GDM1 (cell line): ENCODE data around the gene TUT7.

Experiments
- DNase-seq: peaks from one replicate; lab custom pipeline; 2025; lab: John Stamatoyannopoulos, UW

The TUT7 gene

GRCh38 chr9:86252870-86253269 lies 101.3 kb downstream of the TUT7 start:
- DNase-seq, result no peak

DNA sequence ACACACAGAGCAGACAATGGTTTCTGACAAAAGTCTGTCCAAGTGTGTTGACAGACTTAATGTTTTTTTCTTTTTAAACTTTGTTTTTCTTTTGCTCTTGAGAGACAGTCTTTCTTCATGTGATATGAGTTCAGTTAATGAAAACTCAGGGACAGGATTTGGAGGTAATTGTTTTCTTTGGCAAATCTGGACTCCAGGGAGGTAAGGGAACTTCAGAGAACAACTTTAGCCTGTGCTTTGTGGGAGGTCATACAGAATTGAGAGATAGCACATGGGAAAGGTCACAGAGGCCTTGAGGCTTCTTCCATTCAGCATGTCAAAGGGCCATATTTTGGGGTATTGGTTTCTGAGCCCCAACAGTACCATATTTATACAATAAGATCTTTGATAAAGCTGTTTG lies 104.1 kb downstream of the TUT7 start:
- DNase-seq, result no peak

GRCh38 chr9:86248746-86249145 lies 105.5 kb downstream of the TUT7 start:
- DNase-seq, result no peak

DNA sequence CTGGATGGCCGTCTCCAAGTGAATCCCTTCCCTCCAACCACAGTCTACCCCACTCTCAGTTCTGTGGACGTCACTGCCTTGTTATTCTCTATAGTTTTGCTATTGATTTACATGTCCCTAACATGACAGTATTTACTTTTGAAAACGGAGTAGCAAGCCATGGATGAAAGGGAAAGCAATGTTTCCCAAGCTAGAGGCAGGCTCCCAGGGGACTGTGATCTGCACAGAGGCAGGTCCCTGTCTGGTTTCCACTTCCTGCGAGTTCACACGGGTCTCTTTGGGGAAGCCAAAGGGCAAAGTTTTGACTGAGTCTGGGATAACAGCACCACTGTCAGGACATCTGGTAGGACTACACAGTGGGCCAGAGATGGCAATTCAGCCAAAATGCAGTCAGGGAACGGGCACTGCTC lies 107.5 kb downstream of the TUT7 start:
- DNase-seq, result no peak

- no peak for DNase-seq
These were observed 112.1 kb downstream of the TUT7 start for GRCh38 chr9:86242071-86242470.

DNA sequence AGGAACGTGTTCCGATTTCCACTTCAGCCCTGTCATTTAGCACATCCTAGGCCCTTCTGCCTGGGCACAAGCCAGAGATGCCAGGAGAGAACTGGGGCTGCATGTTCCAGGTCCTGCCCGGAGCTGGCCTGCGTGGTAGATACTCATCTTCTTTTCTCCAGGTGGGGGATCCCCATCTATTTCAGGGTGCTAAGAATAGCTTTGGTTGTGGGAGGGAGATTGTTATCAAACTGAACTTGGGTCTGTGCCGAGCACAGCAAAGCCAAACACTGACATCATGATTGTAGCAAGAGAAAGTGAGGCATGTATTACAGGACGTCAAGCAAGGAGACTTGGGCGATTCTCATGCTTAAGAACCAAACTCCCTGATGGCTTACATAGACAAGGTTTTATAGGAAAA lies 113.0 kb downstream of the TUT7 start:
- DNase-seq, result no peak

DNA sequence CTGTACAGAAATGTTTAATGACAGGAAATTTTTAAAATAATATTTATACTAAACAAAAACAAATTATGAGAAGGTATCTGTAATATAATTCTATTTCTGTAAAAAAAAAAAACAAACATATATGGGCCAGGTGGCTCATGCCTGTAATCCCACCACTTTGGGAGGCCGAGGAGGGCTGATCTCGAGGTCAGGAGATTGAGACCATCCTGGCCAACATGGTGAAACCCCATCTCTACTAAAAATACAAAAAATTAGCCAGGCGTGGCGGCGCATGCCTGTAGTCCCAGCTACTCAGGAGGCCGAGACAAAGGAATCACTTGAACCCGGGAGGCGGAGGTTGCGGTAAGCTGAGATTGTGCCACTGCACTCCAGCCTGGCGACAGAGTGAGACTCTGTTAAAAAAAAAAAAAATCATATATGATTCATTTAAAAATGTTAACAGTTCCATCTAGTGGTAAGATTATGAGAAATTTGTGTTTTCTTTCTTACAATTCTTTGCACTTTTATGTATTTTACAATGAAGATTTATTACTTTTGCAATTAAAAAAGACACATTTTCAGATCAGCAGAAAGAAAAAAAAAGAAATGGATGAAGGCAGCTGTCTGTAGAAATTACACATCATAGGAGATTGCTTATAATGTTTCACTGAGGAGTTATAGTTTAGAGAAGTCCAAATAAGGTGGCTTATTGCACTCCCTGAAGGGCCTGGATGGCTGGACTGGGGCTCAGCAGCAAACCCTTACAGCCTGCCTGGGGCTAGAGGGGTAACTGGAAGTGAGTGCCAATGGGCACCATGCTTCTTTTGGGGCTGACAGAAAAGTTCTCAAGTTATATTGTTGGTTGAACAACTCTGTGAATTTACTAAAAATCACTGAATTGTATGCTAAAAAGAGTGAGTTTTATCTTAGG lies 115.1 kb downstream of the TUT7 start:
- no peak for DNase-seq
